HEK293 (cell line): ENCODE measurements around the gene BTD.

Source experiments
- CTCF ChIP-seq: fragments of 450-650 bp; formaldehyde crosslinking; IDR thresholded peaks from 2 replicates; pipeline ENCODE4 v1.5.1; 2016; ENCODE audit warnings: missing biosample characterization, missing genetic modification characterization
- GLIS1 ChIP-seq: fragments of 450-650 bp; formaldehyde crosslinking; IDR thresholded peaks from 2 replicates; pipeline ENCODE4 v1.5.1; 2016; ENCODE audit warnings: missing biosample characterization, missing genetic modification characterization
- GLIS2 ChIP-seq: fragments of 450-650 bp; formaldehyde crosslinking; IDR thresholded peaks from 2 replicates; pipeline ENCODE4 v1.5.1; 2016; ENCODE audit warnings: missing biosample characterization, missing genetic modification characterization
- KLF16 ChIP-seq: fragments of 450-650 bp; formaldehyde crosslinking; IDR thresholded peaks from 2 replicates; pipeline ENCODE4 v1.5.1; 2017; ENCODE audit warnings: missing biosample characterization, missing genetic modification characterization
- KLF8 ChIP-seq: fragments of 450-650 bp; formaldehyde crosslinking; IDR thresholded peaks from 2 replicates; pipeline ENCODE4 v1.5.1; 2016; ENCODE audit warnings: missing biosample characterization, missing genetic modification characterization
- PBX3 ChIP-seq: sonication (generic); formaldehyde crosslinking; IDR thresholded peaks from 2 replicates; pipeline ENCODE4 v1.8.1; 2022; ENCODE audit warnings: mild to moderate bottlenecking, moderate library complexity, missing genetic modification reagents
- ZBTB1 ChIP-seq: fragments of 450-650 bp; formaldehyde crosslinking; IDR thresholded peaks from 2 replicates; pipeline ENCODE4 v1.5.1; 2016; ENCODE audit warnings: missing biosample characterization, missing genetic modification characterization
- ZBTB49 ChIP-seq: fragments of 450-650 bp; formaldehyde crosslinking; IDR thresholded peaks from 2 replicates; pipeline ENCODE4 v1.5.1; 2016; ENCODE audit warnings: missing biosample characterization, missing genetic modification characterization, low read depth
- ZBTB7A ChIP-seq: fragments of 450-650 bp; formaldehyde crosslinking; IDR thresholded peaks from 2 replicates; pipeline ENCODE4 v1.5.1; 2016; ENCODE audit warnings: low read depth, missing biosample characterization, missing genetic modification characterization
- ZFP69B ChIP-seq: fragments of 450-650 bp; formaldehyde crosslinking; IDR thresholded peaks from 2 replicates; pipeline ENCODE4 v1.5.1; 2016; ENCODE audit warnings: missing biosample characterization, missing genetic modification characterization
- ZNF114 ChIP-seq: fragments of 450-650 bp; formaldehyde crosslinking; IDR thresholded peaks from 2 replicates; pipeline ENCODE4 v1.5.0; 2017; ENCODE audit warnings: missing biosample characterization, missing genetic modification characterization
- ZNF157 ChIP-seq: fragments of 450-650 bp; formaldehyde crosslinking; IDR thresholded peaks from 2 replicates; pipeline ENCODE4 v1.5.1; 2016; ENCODE audit warnings: missing biosample characterization, missing genetic modification characterization
- ZNF169 ChIP-seq: fragments of 450-650 bp; formaldehyde crosslinking; IDR thresholded peaks from 2 replicates; pipeline ENCODE4 v1.5.1; 2016; ENCODE audit warnings: missing biosample characterization, missing genetic modification characterization
- ZNF184 ChIP-seq: fragments of 450-650 bp; IDR thresholded peaks from 2 replicates; pipeline ENCODE4 v1.5.1; 2018; ENCODE audit warnings: missing biosample characterization, mild to moderate bottlenecking, missing genetic modification characterization
- ZNF2 ChIP-seq: fragments of 450-650 bp; formaldehyde crosslinking; IDR thresholded peaks from 2 replicates; pipeline ENCODE4 v1.5.1; 2016; ENCODE audit warnings: missing biosample characterization, missing genetic modification characterization
- ZNF280C ChIP-seq: fragments of 450-650 bp; formaldehyde crosslinking; IDR thresholded peaks from 2 replicates; pipeline ENCODE4 v1.5.1; 2016; ENCODE audit warnings: missing biosample characterization, missing genetic modification characterization
- ZNF398 ChIP-seq: fragments of 450-650 bp; formaldehyde crosslinking; IDR thresholded peaks from 2 replicates; pipeline ENCODE4 v1.5.1; 2017; ENCODE audit warnings: missing biosample characterization, missing genetic modification characterization
- ZNF426 ChIP-seq: fragments of 450-650 bp; formaldehyde crosslinking; IDR thresholded peaks from 2 replicates; pipeline ENCODE4 v1.5.1; 2017; ENCODE audit warnings: missing biosample characterization, missing genetic modification characterization, mild to moderate bottlenecking, inconsistent platforms, moderate library complexity
- ZNF792 ChIP-seq: fragments of 450-650 bp; formaldehyde crosslinking; IDR thresholded peaks from 2 replicates; pipeline ENCODE4 v1.5.1; 2016; ENCODE audit warnings: missing biosample characterization, missing genetic modification characterization
- TF ChIP-seq, protein P1 (sequence below): fragments of 450-650 bp; formaldehyde crosslinking; optimal IDR thresholded peaks from 2 replicates; pipeline ENCODE3; 2016; ENCODE audit warnings: missing biosample characterization, mild to moderate bottlenecking, missing genetic modification characterization

Gene BTD

GRCh38 chr3:15601399-15602145 lies at the start of gene BTD, which contains the start of gene HACL1 (continued):
- TF ChIP-seq ZNF398 (tag by site-specific recombination) = no peak
- TF ChIP-seq ZNF184 (tag by site-specific recombination) = no peak
- TF ChIP-seq KLF8 (tag by site-specific recombination) = peak; percentile 98
- no peak for TF ChIP-seq ZBTB7A (tag by site-specific recombination)
- no peak for TF ChIP-seq ZBTB1 (tag by site-specific recombination)
- no peak for TF ChIP-seq ZNF426 (tag by site-specific recombination)
- no peak for TF ChIP-seq ZNF169 (tag by site-specific recombination)
- peak; percentile 65; the same call in 1 of the 2 replicates for TF ChIP-seq KLF16 (tag by site-specific recombination)
- TF ChIP-seq ZNF280C (tag by site-specific recombination) = no peak
- TF ChIP-seq ZNF792 (tag by site-specific recombination) = no peak
- no peak for TF ChIP-seq ZNF157 (tag by site-specific recombination)
- TF ChIP-seq PBX3 (CRISPR knock-in tag) = peak; percentile 98
- TF ChIP-seq GLIS1 (tag by site-specific recombination) = peak; percentile 37; the same call in 1 of the 2 replicates
- TF ChIP-seq CTCF (tag by site-specific recombination) = peak; percentile 86
- no peak for TF ChIP-seq ZNF114 (tag by site-specific recombination)
- TF ChIP-seq ZNF2 = peak; percentile 92
- no peak for TF ChIP-seq ZBTB49 (tag by site-specific recombination)
- no peak; the same call in 1 of the 2 replicates for TF ChIP-seq GLIS2 (tag by site-specific recombination)
- TF ChIP-seq ZFP69B (tag by site-specific recombination) = peak; percentile 65; the same call in 1 of the 2 replicates
- TF ChIP-seq, protein P1, sequence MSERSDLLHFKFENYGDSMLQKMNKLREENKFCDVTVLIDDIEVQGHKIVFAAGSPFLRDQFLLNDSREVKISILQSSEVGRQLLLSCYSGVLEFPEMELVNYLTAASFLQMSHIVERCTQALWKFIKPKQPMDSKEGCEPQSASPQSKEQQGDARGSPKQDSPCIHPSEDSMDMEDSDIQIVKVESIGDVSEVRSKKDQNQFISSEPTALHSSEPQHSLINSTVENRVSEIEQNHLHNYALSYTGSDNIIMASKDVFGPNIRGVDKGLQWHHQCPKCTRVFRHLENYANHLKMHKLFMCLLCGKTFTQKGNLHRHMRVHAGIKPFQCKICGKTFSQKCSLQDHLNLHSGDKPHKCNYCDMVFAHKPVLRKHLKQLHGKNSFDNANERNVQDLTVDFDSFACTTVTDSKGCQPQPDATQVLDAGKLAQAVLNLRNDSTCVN (tag by site-specific recombination) = peak; percentile 49
